ENCODE measurements around the gene ZKSCAN7. TPM values are rescaled to one million over a fixed set of nuclear protein-coding genes. Genes with fewer than 3 reads are reported as not detected.
"Not testable (repeated sequence)": the region's sequence is repeated elsewhere in the genome, so short reads cannot be mapped to it uniquely, and the experiment has no call there.

ZKSCAN7 gene
- total and polyA plus RNA-seq, 2 of the 8 experiments (the other 6 are each of a cell fraction or from before 2014, with no cell fraction given), result 5.5 to 8.5 TPM

GRCh38 chr3:44534659-44535058 is 20.3 kb upstream of the ZKSCAN7 start:
- H3K79me2 ChIP-seq (ENCODE audit: control insufficient read depth in 1 of 2, insufficient read depth in 2 of 2, low read length in 2 of 2); H3K18ac ChIP-seq (ENCODE audit: extremely low read depth, low read length); DNase-seq (ENCODE audit: low read depth in 1 of 2, low spot score in 2 of 2); H2AFZ ChIP-seq (ENCODE audit: low read length); H3K27ac ChIP-seq (ENCODE audit: low read depth, low read length); H3K4me2 ChIP-seq (ENCODE audit: insufficient read depth in 1 of 2, low read depth in 2 of 2, low read length in 2 of 2); H3K36me3 ChIP-seq (ENCODE audit: control insufficient read depth in 2 of 4, insufficient read depth in 4 of 4, low read length in 3 of 4); H4K20me1 ChIP-seq (replicated peaks in 1 of 2; ENCODE audit: control insufficient read depth in 1 of 2, insufficient read depth in 2 of 2, low read length in 2 of 2); H3K4me1 ChIP-seq (replicated peaks in 1 of 4; ENCODE audit: control insufficient read depth in 3 of 4, insufficient read depth in 4 of 4, low read length in 3 of 4); FAIRE-seq; H4K5ac ChIP-seq (ENCODE audit: insufficient read length, low read depth, low read length); H3K4me3 ChIP-seq (ENCODE audit: extremely low read depth in 1 of 4, insufficient read depth in 2 of 4, low read depth in 3 of 4, low read length in 4 of 4); H2BK20ac ChIP-seq (ENCODE audit: low read length); H3K14ac ChIP-seq (ENCODE audit: insufficient read length); H3K9ac ChIP-seq (replicated peaks in 1 of 4; ENCODE audit: extremely low read depth in 1 of 4, low read depth in 3 of 4, low read length in 3 of 4); H3K27me3 ChIP-seq (replicated peaks in 1 of 4; ENCODE audit: control insufficient read depth in 3 of 4, extremely low read depth in 1 of 4, insufficient read depth in 3 of 4, low read length in 3 of 4); H3K4ac ChIP-seq (replicated peaks; ENCODE audit: insufficient read length, low read depth, low read length); H3K9me3 ChIP-seq (ENCODE audit: insufficient read depth in 2 of 2, low read depth in 1 of 2, low read length in 1 of 2); H2BK12ac ChIP-seq (ENCODE audit: low read depth, low read length); H4K8ac ChIP-seq (ENCODE audit: extremely low read depth, insufficient read depth, low read length); H2BK15ac ChIP-seq (ENCODE audit: low read length); H2AK5ac ChIP-seq (ENCODE audit: low read depth, low read length); H3K23ac ChIP-seq (ENCODE audit: insufficient read length); H2BK5ac ChIP-seq (ENCODE audit: low read depth, low read length); H3K23me2 ChIP-seq (ENCODE audit: low read depth, low read length); H4K91ac ChIP-seq (replicated peaks; ENCODE audit: insufficient read length, low read length); H3K56ac ChIP-seq (replicated peaks; ENCODE audit: insufficient read length, low read depth, low read length); H2BK120ac ChIP-seq (replicated peaks; ENCODE audit: low read depth, low read length); POLR2A ChIA-PET (ENCODE audit: partially characterized antibody); H3K79me1 ChIP-seq (ENCODE audit: low read depth, low read length): not testable (repeated sequence)
- WGBS, 2 experiments (ENCODE audit: extremely low coverage in 1 of 2, insufficient coverage in 1 of 2, insufficient read length in 1 of 2, insufficient replicate concordance in 2 of 2, low coverage in 1 of 2, low lambda C conversion rate in 2 of 2, missing lambda C conversion rate in 1 of 2), result 57% methylated on average over 4 of the region's 4 CpGs; no CpG with 5 or more reads in 1 of the 2 experiments
- CTCF ChIA-PET (ENCODE audit: partially characterized antibody), result interaction anchor here (1.0 to 2.9 kb wide), 4 partner anchors 15 to 380 kb away, joined by 3 to 24 read pairs (median 3); no protein-coding TSS in a partner anchor
